ENCODE results near the gene SEC22A. TPM values are rescaled to one million over a fixed set of nuclear protein-coding genes. Genes with fewer than 3 reads are reported as not detected.

Gene SEC22A
- total RNA-seq, 3 donors from 2014 or later (not counting 1 experiment from before 2014, with no cell fraction given): 16.4 to 21.2 (median 17.0) TPM

DNA sequence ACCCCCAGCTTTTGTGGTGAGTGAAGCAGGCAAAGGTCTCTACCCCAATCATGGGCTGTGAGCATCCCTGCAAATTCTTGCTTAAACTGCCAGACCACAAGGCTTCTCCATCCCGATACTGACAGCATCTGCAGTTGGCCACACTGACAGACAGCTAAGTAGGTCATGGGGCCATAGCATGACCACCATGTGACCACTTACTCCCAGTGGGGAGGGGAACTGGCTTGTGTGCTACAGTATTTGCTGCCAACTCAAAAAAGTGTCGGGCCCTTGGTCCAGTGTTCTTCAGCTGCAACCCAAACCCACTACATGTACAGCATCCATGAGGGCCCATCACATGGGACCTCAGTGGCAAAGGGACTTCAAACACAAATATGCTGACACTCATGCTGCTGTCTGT, 103.4 kb downstream of the SEC22A start:
- WGBS (ENCODE audit: insufficient coverage): 91% methylated on average over 2 of the region's 2 CpGs
- DNase-seq (no peak), ATAC-seq (no peak)
- H3K4me1 Mint-ChIP-seq: no peaks in the 10 kb centered on the region
- no peaks in the 10 kb centered on the region for H3K4me1 ChIP-seq (ENCODE audit: control insufficient read depth, insufficient read depth, low read length)
- intact Hi-C loops (cut with micrococcal nuclease): no loop called here
- no peak overlapping the region for H3K27ac ChIP-seq (ENCODE audit: low read length)
- no peaks in the 10 kb centered on the region for H3K36me3 ChIP-seq (ENCODE audit: control insufficient read depth, insufficient read depth, low read length)
- H3K27me3 Mint-ChIP-seq (ENCODE audit: low read depth in 2 of 2): peaks cover 6% of the 10 kb centered on the region in 2 donors
- no peaks in the 10 kb centered on the region for H3K36me3 Mint-ChIP-seq
- no peak overlapping the region for H3K4me3 ChIP-seq (ENCODE audit: low read length)
- H3K9me3 ChIP-seq (ENCODE audit: control insufficient read depth, insufficient read depth, low read length): no peaks in the 10 kb centered on the region
- no peaks in the 10 kb centered on the region for H3K9me3 Mint-ChIP-seq
- H3K27ac Mint-ChIP-seq: no peak overlapping the region
- H3K4me3 Mint-ChIP-seq: no peak overlapping the region
- TF ChIP-seq, protein P1, sequence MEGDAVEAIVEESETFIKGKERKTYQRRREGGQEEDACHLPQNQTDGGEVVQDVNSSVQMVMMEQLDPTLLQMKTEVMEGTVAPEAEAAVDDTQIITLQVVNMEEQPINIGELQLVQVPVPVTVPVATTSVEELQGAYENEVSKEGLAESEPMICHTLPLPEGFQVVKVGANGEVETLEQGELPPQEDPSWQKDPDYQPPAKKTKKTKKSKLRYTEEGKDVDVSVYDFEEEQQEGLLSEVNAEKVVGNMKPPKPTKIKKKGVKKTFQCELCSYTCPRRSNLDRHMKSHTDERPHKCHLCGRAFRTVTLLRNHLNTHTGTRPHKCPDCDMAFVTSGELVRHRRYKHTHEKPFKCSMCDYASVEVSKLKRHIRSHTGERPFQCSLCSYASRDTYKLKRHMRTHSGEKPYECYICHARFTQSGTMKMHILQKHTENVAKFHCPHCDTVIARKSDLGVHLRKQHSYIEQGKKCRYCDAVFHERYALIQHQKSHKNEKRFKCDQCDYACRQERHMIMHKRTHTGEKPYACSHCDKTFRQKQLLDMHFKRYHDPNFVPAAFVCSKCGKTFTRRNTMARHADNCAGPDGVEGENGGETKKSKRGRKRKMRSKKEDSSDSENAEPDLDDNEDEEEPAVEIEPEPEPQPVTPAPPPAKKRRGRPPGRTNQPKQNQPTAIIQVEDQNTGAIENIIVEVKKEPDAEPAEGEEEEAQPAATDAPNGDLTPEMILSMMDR (IDR thresholded peaks at IDR 0.05): no peak
- no peaks in the 10 kb centered on the region for H3K27me3 ChIP-seq (ENCODE audit: control insufficient read depth, insufficient read depth, low read length)

DNA sequence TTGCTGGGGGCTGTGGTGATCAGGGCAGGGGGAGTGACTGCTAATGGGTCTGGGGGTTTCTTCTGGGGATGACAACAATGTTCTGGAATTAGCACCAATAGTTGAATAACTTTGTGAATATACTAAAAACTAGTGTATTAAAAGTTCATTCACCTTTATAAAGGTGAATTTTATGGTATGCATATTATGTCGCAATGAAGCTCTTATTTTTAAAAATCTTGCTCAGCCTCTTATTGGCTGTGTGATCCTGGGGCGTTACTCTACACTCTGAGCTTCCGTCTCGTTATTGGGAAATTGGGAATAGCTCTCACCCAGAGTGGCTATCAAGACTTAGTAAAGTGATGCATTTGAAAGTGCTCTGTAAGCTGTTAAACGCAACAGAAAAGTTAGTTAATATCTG, 105.3 kb downstream of the SEC22A start:
- Histone ChIP-seq H3K4me3 (ENCODE audit: low read length) (no peak overlapping the region), H3K36me3 (ENCODE audit: control insufficient read depth, insufficient read depth, low read length) (no peaks in the 10 kb centered on the region), H3K9me3 (ENCODE audit: control insufficient read depth, insufficient read depth, low read length) (no peaks in the 10 kb centered on the region), H3K4me1 (ENCODE audit: control insufficient read depth, insufficient read depth, low read length) (no peaks in the 10 kb centered on the region), H3K27me3 (ENCODE audit: control insufficient read depth, insufficient read depth, low read length) (no peaks in the 10 kb centered on the region), H3K27ac (ENCODE audit: low read length) (no peak overlapping the region)
- intact Hi-C loops (cut with micrococcal nuclease): no loop called here
- ATAC-seq (no peak), DNase-seq (no peak)
- H3K4me3 Mint-ChIP-seq: no peak overlapping the region
- TF ChIP-seq, protein P1 (IDR thresholded peaks at IDR 0.05): no peak
- no peak overlapping the region for H3K27ac Mint-ChIP-seq
- peaks cover 6% of the 10 kb centered on the region in 2 donors for H3K27me3 Mint-ChIP-seq (ENCODE audit: low read depth in 2 of 2)
- H3K36me3 Mint-ChIP-seq: no peaks in the 10 kb centered on the region
- 89% methylated on average over 3 of the region's 5 CpGs for WGBS (ENCODE audit: insufficient coverage)
- no peaks in the 10 kb centered on the region for H3K9me3 Mint-ChIP-seq
- H3K4me1 Mint-ChIP-seq: no peaks in the 10 kb centered on the region

DNA sequence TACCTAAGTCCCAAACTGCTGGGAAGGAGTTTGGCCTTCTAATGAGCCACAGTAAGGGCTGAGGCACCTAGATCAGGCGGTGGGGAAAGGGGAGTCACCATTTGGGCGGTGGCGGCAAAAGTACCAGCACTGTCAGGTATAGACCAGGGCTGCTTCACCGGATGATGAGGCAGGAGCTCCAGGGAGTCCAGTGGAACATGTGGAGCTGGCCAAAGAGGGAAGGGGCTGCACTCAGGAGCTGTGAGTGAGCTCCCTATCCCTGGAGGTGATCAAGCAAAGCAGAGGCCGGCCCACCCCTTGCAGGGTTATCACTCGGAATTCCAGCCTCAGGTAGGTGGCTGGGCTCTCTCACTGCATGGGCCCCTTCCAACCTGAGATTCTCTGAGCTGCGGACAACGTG, 108.4 kb downstream of the SEC22A start:
- Histone ChIP-seq H3K4me1 (ENCODE audit: control insufficient read depth, insufficient read depth, low read length) (no peaks in the 10 kb centered on the region), H3K9me3 (ENCODE audit: control insufficient read depth, insufficient read depth, low read length) (no peaks in the 10 kb centered on the region), H3K27ac (ENCODE audit: low read length) (no peak overlapping the region), H3K4me3 (ENCODE audit: low read length) (no peak overlapping the region), H3K36me3 (ENCODE audit: control insufficient read depth, insufficient read depth, low read length) (no peaks in the 10 kb centered on the region), H3K27me3 (ENCODE audit: control insufficient read depth, insufficient read depth, low read length) (no peaks in the 10 kb centered on the region)
- no peaks in the 10 kb centered on the region for H3K9me3 Mint-ChIP-seq
- H3K27ac Mint-ChIP-seq: no peak overlapping the region
- TF ChIP-seq, protein P1 (IDR thresholded peaks at IDR 0.05): no peak
- ATAC-seq (no peak), DNase-seq (no peak)
- intact Hi-C loops (cut with micrococcal nuclease): no loop called here
- peaks cover 8 to 14% of the 10 kb centered on the region in 2 donors for H3K27me3 Mint-ChIP-seq (ENCODE audit: low read depth in 2 of 2)
- H3K36me3 Mint-ChIP-seq: no peaks in the 10 kb centered on the region
- no peaks in the 10 kb centered on the region for H3K4me1 Mint-ChIP-seq
- no peak overlapping the region for H3K4me3 Mint-ChIP-seq
- WGBS (ENCODE audit: insufficient coverage): 91% methylated on average over 8 of the region's 8 CpGs

DNA sequence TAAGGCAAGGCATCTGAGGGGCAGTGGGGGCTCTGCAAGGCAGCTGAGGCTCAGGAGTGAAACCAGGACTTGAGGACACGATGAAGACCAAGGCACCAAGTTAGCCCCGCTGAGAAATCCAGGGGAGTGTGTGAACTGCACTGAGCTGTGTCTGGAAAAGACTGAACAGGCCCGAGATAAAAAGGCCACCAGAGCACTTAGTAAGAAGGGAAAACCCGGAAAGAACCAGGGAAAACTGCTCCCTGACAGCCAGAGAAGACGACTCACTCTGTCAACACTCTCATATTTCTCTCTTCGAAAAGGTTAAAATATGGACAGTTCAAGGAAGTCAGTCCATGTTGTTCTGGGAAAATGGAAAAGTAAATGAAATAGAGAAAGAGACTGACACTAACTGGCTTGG, 109.0 kb downstream of the SEC22A start:
- DNase-seq (no peak), ATAC-seq (no peak)
- Histone ChIP-seq H3K27ac (ENCODE audit: low read length) (no peak overlapping the region), H3K4me1 (ENCODE audit: control insufficient read depth, insufficient read depth, low read length) (no peaks in the 10 kb centered on the region), H3K36me3 (ENCODE audit: control insufficient read depth, insufficient read depth, low read length) (no peaks in the 10 kb centered on the region), H3K4me3 (ENCODE audit: low read length) (no peak overlapping the region), H3K9me3 (ENCODE audit: control insufficient read depth, insufficient read depth, low read length) (no peaks in the 10 kb centered on the region), H3K27me3 (ENCODE audit: control insufficient read depth, insufficient read depth, low read length) (no peaks in the 10 kb centered on the region)
- intact Hi-C loops (cut with micrococcal nuclease): no loop called here
- Mint-ChIP-seq H3K27ac (no peak overlapping the region), H3K27me3 (ENCODE audit: low read depth in 2 of 2) (peaks cover 8 to 19% of the 10 kb centered on the region in 2 donors), H3K9me3 (no peaks in the 10 kb centered on the region), H3K4me3 (no peak overlapping the region), H3K36me3 (no peaks in the 10 kb centered on the region), H3K4me1 (no peaks in the 10 kb centered on the region)
- TF ChIP-seq, protein P1 (IDR thresholded peaks at IDR 0.05): no peak
- WGBS (ENCODE audit: insufficient coverage): 87% methylated on average over 6 of the region's 6 CpGs
